Measurements from ENCODE around the gene ABHD2. TPM values are rescaled to one million over a fixed set of nuclear protein-coding genes. Genes with fewer than 3 reads are reported as not detected.

Gene ABHD2
- total RNA-seq, 1 donor from 2014 or later, result 68.2 TPM

Other genes with a start within 250 kb of the ABHD2 start
- 3.2 TPM for gene HAPLN3, start 192.9 kb upstream of the ABHD2 start, total RNA-seq
- 421 TPM for gene MFGE8, start 175.1 kb upstream of the ABHD2 start, total RNA-seq
- gene RLBP1, start 133.1 kb downstream of the ABHD2 start, total RNA-seq, result not detected
- 2.7 TPM for gene FANCI, start 155.5 kb downstream of the ABHD2 start, total RNA-seq
- 31.1 TPM for gene POLG, start 246.4 kb downstream of the ABHD2 start, total RNA-seq

Measured in left ventricle myocardium inferior (tissue), 1 donor.